Epithelial cell of esophagus (primary cell): ENCODE results near the gene DLL1.

ENCODE experiments used
- DNase-seq: peaks from one replicate; pipeline ENCODE4 v3.0.0; 2010; ENCODE audit warnings: low read depth
- H3K4me3 ChIP-seq: 2 replicates; pipeline ENCODE4 v1.5.1; 2011; ENCODE audit warnings: mild to moderate bottlenecking, low read length, control low read depth
- CTCF ChIP-seq: IDR thresholded peaks from 2 replicates; pipeline ENCODE4 v1.5.1; 2011; ENCODE audit warnings: low read depth, mild to moderate bottlenecking, low read length, control low read depth, inconsistent platforms; ENCODE audit not compliant: insufficient read depth; ENCODE audit errors: missing control alignments

The DLL1 gene

DNA sequence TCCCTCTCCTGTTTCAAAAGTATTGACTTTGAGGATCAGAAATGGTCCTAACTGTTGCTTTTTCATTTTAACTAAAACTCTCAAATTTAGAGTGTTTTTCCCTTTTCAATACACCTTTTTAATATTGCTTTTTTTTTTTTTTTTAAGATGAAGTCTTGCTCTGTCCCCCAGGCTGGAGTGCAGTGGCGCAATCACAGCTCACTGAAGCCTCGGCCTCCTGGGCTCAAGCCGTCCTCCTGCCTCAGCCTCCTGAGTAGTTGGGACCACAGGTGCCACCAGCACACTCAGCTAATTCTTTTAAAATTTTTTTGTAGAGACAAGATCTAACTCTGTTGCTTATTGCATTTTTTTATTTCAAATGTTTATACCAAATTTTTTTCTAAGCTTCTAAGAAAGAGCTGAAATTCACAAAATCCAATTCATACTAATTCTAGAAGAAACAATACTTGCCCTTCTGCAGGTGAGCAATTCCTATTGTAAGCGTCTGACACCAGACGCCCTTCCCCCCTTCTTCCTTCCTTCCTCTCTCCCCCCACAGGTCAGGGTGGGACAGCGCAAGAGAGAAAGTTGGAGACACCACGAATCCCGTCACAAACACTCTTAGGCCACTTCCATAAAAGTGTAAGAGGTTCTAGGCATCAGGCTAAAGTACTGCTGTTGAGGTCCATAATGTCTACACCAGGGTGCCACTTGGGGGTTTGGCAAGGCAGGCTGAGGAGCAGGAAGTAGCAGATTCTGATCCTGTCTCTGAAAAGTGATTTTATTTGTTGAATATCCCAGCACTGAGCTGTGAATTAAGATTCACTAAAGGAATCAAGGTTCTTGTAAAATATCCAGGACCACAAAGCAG lies 12.8 kb downstream of the DLL1 start:
- TF ChIP-seq CTCF: no peak
- DNase-seq: no peak
- H3K4me3 ChIP-seq: no peak overlapping the region

DNA sequence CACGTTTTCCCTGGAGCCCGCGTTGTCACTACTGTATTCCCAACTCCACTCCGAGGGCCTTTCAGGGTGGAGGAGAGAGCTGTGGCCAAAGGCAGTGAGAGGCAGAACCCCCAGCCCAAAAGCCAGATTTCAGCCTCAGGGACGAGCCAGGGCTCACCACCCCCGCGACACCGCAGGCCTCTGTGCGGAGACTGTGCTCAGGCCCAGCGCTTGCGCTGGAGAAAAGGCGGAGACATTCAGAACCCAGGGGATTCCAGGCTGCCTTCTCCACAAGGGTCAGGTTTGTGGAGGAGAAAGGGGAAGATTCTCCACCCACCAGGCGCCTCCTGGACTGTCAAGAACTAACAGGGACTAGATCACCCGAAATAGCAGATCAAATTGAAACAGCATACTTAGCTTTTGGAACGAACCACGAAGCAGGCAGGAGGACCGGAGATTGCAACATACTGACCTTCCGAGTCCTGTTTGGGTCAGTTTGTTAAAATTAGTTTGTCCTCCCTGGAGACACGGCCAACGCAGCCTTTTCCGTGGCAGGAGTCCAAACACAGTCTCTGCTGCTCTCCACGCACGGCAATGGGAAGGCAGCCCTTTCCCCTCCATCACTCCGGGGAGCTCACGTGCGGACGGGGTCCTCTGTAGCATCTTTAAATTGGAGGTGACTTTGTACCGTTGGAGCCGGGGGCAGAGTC lies 14.4 kb downstream of the DLL1 start:
- DNase-seq: no peak
- TF ChIP-seq CTCF: no peak
- no peak overlapping the region for H3K4me3 ChIP-seq

- H3K4me3 ChIP-seq: no peak overlapping the region
- TF ChIP-seq CTCF: no peak
These were observed 15.9 kb downstream of the DLL1 start for GRCh38 chr6:170274713-170275560.

GRCh38 chr6:170273681-170274080 lies 17.2 kb downstream of the DLL1 start:
- no peak for DNase-seq

More at GRCh38 chr6:170274713-170275560, 15.9 kb downstream of the DLL1 start:
- no peak for DNase-seq

DNA sequence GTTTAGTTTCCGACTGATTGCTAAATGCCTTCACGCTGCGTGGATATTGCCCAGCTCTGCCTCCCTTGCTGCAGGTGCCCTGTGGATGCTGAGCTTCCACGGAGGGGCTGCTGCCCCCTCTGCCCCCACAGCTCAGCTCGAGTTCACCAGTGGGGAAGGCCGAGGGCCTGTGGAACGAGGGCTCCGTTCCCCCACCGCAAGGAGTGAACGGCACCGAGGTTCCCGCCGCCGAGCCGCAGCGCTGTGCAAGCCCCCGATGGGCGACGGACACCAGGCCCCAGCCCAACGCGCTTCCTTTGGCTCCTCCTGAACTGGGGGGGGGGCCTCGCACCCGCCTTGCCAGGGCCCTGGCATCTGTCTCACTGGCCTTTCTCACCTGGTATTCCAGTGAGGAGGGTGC lies 17.7 kb downstream of the DLL1 start:
- TF ChIP-seq CTCF: no peak
- H3K4me3 ChIP-seq: no peak overlapping the region
- no peak for DNase-seq

More at GRCh38 chr6:170273681-170274080, 17.2 kb downstream of the DLL1 start:
- H3K4me3 ChIP-seq: no peak overlapping the region
- no peak for TF ChIP-seq CTCF

- TF ChIP-seq CTCF: no peak
- no peak overlapping the region for H3K4me3 ChIP-seq
- DNase-seq: no peak
These were observed 18.4 kb downstream of the DLL1 start for GRCh38 chr6:170272341-170273065.
